ENCODE results near the gene FOXD1.

GRCh38 chr5:73411936-73412596, 36.5 kb downstream of the FOXD1 start:
- TF ChIP-seq POLR2A (IDR thresholded peaks at IDR 0.05), result no peak
- no peak for TF ChIP-seq CTCF (IDR thresholded peaks at IDR 0.05)
- TF ChIP-seq EP300 (IDR thresholded peaks at IDR 0.05), result no peak
- no peak for TF ChIP-seq POLR2AphosphoS5 (IDR thresholded peaks at IDR 0.05)
